Measurements from ENCODE around the gene GPC5. TPM values are rescaled to one million over a fixed set of nuclear protein-coding genes. Genes with fewer than 3 reads are reported as not detected.
A peak's percentile ranks its signal among the peaks of the same experiment; 100 is the strongest.
"Not testable (repeated sequence)": the region's sequence is repeated elsewhere in the genome, so short reads cannot be mapped to it uniquely, and the experiment has no call there.

GPC5 gene
- total RNA-seq, 1 donor from 2014 or later: 8.7 TPM

DNA sequence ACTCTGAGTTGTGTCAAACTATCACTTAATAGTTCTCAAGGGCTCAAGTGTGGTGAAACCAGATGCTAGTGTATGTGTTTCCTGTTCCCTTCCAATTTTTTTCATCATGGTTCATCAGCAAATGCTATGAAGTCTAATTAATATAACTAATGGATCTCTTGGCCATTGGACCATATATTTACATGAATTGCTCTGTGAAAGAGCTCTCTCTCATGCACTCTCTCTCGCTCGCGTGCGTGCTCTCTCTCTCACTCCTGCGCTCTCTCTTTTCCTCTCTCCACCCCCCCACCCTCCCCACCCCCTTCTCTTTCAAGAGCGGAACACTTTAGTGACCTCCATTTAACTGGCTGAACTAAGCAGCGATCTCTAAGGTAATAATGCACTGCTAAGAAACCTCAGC, 1281.2 kb downstream of the GPC5 start:
- Histone ChIP-seq H3K4me3 (no peak overlapping the region), H3K27ac (no peak overlapping the region), H3K4me1 (no peaks in the 10 kb centered on the region), H3K27me3 (ENCODE audit: low read depth) (no peaks in the 10 kb centered on the region), H3K9me3 (no peaks in the 10 kb centered on the region), H3K36me3 (no peaks in the 10 kb centered on the region)
- DNase-seq (no peak), ATAC-seq (no peak)
- TF ChIP-seq, protein P1, sequence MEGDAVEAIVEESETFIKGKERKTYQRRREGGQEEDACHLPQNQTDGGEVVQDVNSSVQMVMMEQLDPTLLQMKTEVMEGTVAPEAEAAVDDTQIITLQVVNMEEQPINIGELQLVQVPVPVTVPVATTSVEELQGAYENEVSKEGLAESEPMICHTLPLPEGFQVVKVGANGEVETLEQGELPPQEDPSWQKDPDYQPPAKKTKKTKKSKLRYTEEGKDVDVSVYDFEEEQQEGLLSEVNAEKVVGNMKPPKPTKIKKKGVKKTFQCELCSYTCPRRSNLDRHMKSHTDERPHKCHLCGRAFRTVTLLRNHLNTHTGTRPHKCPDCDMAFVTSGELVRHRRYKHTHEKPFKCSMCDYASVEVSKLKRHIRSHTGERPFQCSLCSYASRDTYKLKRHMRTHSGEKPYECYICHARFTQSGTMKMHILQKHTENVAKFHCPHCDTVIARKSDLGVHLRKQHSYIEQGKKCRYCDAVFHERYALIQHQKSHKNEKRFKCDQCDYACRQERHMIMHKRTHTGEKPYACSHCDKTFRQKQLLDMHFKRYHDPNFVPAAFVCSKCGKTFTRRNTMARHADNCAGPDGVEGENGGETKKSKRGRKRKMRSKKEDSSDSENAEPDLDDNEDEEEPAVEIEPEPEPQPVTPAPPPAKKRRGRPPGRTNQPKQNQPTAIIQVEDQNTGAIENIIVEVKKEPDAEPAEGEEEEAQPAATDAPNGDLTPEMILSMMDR (IDR thresholded peaks at IDR 0.05): no peak
- intact Hi-C loops (cut with DNase I): no loop called here

DNA sequence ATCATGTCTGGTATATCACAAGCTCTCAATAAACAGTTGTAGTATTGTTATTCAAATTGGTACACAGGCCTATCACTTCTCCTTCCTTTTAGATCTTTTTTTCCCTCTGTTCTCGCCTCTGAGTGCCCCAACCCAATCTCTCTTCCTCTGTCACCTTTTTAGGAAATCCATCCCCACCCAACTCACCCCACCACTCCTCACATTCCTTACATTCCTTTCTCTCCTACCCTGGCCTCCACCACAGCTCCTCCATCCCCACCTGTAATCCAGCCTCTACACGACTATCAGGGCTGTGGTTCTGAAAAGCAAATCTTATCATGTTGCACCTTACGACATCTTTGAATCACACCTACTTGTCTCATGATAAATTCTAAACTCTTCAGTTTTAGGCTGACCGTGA, 1282.8 kb downstream of the GPC5 start:
- Histone ChIP-seq H3K36me3 (no peaks in the 10 kb centered on the region), H3K4me3 (no peak overlapping the region), H3K27ac (no peak overlapping the region), H3K27me3 (ENCODE audit: low read depth) (no peaks in the 10 kb centered on the region), H3K4me1 (no peaks in the 10 kb centered on the region), H3K9me3 (no peaks in the 10 kb centered on the region)
- intact Hi-C loops (cut with DNase I): no loop called here
- no peak for ATAC-seq
- DNase-seq: no peak
- TF ChIP-seq, protein P1 (IDR thresholded peaks at IDR 0.05): no peak

DNA sequence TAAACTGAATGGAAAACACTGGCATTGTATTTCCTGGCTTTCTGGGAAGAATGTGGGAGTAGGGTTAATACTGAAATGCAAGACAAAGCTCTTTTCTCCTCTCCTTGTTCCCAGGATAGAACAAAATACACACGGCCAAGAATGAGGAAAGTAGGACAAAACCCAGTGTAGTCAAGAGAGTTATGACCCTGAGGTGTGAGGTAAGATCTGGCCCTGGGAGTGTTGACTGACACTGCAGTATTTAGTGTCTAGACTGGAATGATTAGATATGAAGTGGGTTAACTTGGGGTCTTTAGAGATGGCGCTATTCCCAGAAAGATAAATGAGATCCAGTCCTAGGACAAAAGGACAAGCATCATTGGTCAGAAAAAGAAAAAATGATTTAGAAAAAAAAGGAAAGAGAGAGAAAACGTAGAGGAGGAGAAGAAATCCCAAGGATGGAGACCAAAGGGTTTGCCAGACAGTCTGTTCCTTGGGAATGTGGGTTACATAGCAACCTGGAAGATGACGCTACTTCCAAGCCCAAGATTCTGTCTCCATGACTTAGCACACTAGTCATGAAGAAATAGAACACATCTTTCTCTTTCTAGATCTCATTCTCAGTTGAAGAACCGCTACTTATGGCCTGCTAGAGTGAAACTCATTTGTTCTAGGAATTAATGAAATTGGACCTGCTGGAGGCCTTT, 1284.6 kb downstream of the GPC5 start:
- intact Hi-C loops (cut with DNase I): no loop called here
- DNase-seq (no peak), ATAC-seq (no peak)
- Histone ChIP-seq H3K9me3 (no peaks in the 10 kb centered on the region), H3K4me1 (no peaks in the 10 kb centered on the region), H3K27me3 (ENCODE audit: low read depth) (no peaks in the 10 kb centered on the region), H3K4me3 (no peak overlapping the region), H3K36me3 (no peaks in the 10 kb centered on the region), H3K27ac (no peak overlapping the region)
- TF ChIP-seq, protein P1 (IDR thresholded peaks at IDR 0.05): no peak

DNA sequence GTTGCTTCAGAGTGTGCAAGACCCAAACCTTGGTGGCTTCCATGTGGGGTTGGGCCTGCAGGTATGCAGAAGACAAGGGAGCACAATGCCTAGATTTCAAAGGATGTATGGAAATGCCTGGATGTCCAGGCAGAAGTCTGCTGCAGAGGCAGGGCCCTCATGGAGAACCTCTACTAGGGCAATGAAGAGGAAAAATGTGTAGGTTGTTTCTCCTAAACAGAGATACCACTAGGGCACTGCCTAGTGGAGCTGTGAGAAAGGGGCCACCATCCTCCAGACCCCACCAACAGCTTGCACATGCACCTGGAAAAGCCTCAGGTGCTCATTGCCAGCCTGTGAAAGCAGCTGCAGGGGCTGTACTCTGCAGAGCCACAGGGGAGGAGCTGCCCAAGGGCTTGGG, 1295.6 kb downstream of the GPC5 start:
- H3K36me3 ChIP-seq: no peaks in the 10 kb centered on the region
- ATAC-seq (no peak), DNase-seq (no peak)
- no peaks in the 10 kb centered on the region for H3K27me3 ChIP-seq (ENCODE audit: low read depth)
- H3K9me3 ChIP-seq: peaks cover 5% of the 10 kb centered on the region
- H3K27ac ChIP-seq: no peak overlapping the region
- TF ChIP-seq, protein P1 (IDR thresholded peaks at IDR 0.05): no peak
- no peak overlapping the region for H3K4me3 ChIP-seq
- intact Hi-C loops (cut with DNase I): no loop called here
- H3K4me1 ChIP-seq: no peaks in the 10 kb centered on the region

DNA sequence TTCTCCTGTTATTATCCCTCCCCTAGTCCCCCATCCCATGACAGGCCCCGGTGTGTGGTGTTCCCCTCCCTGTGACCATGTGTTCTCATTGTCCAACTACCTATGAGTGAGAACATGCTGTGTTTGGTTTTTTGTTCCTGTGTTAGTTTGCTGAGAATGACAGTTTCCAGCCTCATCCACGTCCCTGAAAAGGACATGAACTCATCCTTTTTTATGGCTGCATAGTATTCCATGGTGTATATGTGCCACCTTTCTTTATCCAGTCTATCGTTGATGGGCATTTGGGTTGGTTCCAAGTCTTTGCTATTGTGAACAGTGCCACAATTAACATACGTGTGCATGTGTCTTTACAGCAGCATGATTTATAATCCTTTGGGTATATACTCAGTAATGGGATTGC, 1297.4 kb downstream of the GPC5 start:
- DNase-seq; H3K36me3 ChIP-seq; H3K9me3 ChIP-seq; H3K27me3 ChIP-seq (ENCODE audit: low read depth); H3K27ac ChIP-seq; ATAC-seq; H3K4me1 ChIP-seq; intact Hi-C loops (cut with DNase I); H3K4me3 ChIP-seq: not testable (repeated sequence)

DNA sequence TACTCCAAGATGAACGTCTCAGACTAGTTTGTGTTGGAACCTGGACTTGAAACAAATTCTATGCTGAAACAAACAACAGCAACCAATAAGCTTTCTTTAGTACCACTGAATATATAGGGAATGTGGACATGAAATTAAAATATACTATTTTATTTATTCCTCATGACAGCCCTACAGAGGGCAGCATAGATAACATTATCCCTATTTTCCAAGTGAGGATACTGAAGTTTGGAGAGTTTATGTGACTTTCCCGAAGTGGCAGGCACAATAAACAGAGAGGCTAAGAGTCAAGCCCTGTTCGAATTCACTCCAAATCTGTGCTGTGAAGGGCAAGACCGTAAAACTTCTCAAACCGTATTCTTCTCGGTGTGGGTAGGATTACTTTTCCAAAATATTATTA, 1318.3 kb downstream of the GPC5 start:
- TF ChIP-seq, protein P1 (IDR thresholded peaks at IDR 0.05): peak; percentile 16
- no peak for ATAC-seq
- intact Hi-C loops (cut with DNase I): no loop called here

More for the DNA sequence above, 1318.3 kb downstream of the GPC5 start:
- Histone ChIP-seq H3K4me3 (no peak overlapping the region), H3K27ac (no peak overlapping the region), H3K9me3 (no peaks in the 10 kb centered on the region), H3K4me1 (no peaks in the 10 kb centered on the region), H3K27me3 (ENCODE audit: low read depth) (no peaks in the 10 kb centered on the region), H3K36me3 (no peaks in the 10 kb centered on the region)
- DNase-seq: no peak
